Body of pancreas (tissue), 4 donors: ENCODE measurements around the gene ARNT2. TPM values are rescaled to one million over a fixed set of nuclear protein-coding genes. Genes with fewer than 3 reads are reported as not detected.

ENCODE experiments used
- ATAC-seq: fragments of 150-250 bp; one replicate; pipeline ENCODE4 v1.9.1; 2016
- DNase-seq, 4 donors: peaks; one replicate each; pipeline ENCODE4 v3.0.0-alpha.2; 2019
- H3K27ac ChIP-seq, 4 donors: fragments of 200-600 bp; sonication (generic); 1 replicate in 3 of 4; 2 replicates in 1 of 4; pipeline versions ENCODE4 v1.5.1 to v1.6.1; 2016 to 2019; ENCODE audit warnings: mild to moderate bottlenecking in 1 of 4, mixed read lengths in 1 of 4, moderate library complexity in 1 of 4
- H3K27me3 ChIP-seq, 2 donors: fragments of 200-600 bp; sonication (generic); one replicate each; pipeline ENCODE4 v1.6.0; 2016; ENCODE audit warnings: mild to moderate bottlenecking in 1 of 2
- H3K36me3 ChIP-seq, 2 donors: fragments of 200-600 bp; sonication (generic); replicated peaks in 1 of 2; 2 replicates each; pipeline ENCODE4 v1.5.1; 2016; ENCODE audit warnings: low read depth in 2 of 2; ENCODE audit not compliant: insufficient read depth in 1 of 2
- H3K4me1 ChIP-seq: fragments of 200-600 bp; sonication (generic); one replicate; pipeline ENCODE4 v1.6.0; 2016
- H3K4me3 ChIP-seq, 2 donors: fragments of 200-600 bp; sonication (generic); 1 replicate in 1 of 2; 2 replicates in 1 of 2; pipeline ENCODE4 v1.5.1; 2016 to 2019
- H3K9me3 ChIP-seq, 3 donors: fragments of 200-600 bp; sonication (generic); 1 replicate in 2 of 3; 2 replicates in 1 of 3; pipeline ENCODE4 v1.5.1; 2016
- POLR2A ChIP-seq, 3 donors: fragments of 450-650 bp; IDR thresholded peaks; one replicate each; pipeline ENCODE4 v1.6.1; 2016; ENCODE audit warnings: antibody characterized with exemption in 3 of 3, mild to moderate bottlenecking in 2 of 3
- whole genome bisulfite sequencing, 2 donors: methylation state at CpG; one replicate each; pipeline ENCODE4 v1.1.5; 2017; 5-methylcytosine and 5-hydroxymethylcytosine counted together
- intact Hi-C: fragments of 100-400 bp; cut with DNase I; formaldehyde crosslinking; loops from one replicate; pipeline ENCODE4 v1.15.1; 2023
- total RNA-seq, 2 donors: library from RNA; depleted of rRNA; stranded (reverse); fragments of >200 nt; gene quantifications; one replicate each; pipeline ENCODE4 v1.1.0, GENCODE V29; 2016
- TF ChIP-seq, protein P1 (sequence below), 7 experiments: fragments of 450-650 bp in 4 of 7; fragments of 200-600 bp in 3 of 7; sonication (generic) in 3 of 7; IDR thresholded peaks; one replicate each; pipeline ENCODE4 v1.5.1; 2016 to 2019; ENCODE audit warnings: antibody characterized with exemption in 7 of 7

ARNT2 gene
- total RNA-seq, 2 donors from 2014 or later: 5.3 to 5.4 TPM

DNA sequence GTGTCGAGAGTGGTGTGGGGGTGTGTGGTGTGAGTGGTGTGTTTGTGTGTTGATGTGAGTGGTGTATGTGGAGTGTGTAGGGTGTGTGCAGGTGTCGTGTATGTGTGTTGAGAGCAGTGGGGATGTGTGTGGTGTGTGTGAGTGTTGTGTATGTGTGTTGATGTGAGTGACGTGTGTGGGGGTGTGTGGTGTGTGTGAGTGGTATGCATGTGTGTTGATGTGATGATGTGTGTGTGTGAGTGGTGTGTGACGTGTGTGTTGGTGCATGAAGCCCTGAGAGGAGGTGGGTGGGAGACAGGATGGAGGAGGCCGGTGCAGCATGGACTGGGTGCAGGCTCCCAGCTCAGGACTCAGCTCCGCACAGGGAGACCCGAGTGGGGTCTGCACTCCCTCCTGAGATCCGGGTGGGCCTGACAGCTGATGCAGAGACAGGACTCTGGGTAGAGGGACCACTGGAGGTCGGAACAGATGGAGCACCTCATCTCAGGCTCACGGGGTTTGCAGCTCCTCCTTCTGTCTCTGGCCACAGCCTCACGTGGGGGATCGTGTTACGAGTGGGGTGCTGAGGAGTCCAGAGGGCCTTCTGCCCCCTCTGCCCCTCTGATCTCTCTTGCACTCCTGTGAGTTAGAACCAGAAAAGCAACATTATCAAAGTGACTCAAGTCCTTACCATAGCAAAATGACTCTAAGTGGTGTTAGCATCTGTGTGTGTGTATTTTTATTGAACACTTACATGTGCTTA is 41.3 kb downstream of the ARNT2 start:
- TF ChIP-seq POLR2A (IDR thresholded peaks at IDR 0.05): no peak
- TF ChIP-seq, protein P1, sequence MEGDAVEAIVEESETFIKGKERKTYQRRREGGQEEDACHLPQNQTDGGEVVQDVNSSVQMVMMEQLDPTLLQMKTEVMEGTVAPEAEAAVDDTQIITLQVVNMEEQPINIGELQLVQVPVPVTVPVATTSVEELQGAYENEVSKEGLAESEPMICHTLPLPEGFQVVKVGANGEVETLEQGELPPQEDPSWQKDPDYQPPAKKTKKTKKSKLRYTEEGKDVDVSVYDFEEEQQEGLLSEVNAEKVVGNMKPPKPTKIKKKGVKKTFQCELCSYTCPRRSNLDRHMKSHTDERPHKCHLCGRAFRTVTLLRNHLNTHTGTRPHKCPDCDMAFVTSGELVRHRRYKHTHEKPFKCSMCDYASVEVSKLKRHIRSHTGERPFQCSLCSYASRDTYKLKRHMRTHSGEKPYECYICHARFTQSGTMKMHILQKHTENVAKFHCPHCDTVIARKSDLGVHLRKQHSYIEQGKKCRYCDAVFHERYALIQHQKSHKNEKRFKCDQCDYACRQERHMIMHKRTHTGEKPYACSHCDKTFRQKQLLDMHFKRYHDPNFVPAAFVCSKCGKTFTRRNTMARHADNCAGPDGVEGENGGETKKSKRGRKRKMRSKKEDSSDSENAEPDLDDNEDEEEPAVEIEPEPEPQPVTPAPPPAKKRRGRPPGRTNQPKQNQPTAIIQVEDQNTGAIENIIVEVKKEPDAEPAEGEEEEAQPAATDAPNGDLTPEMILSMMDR (IDR thresholded peaks at IDR 0.05): no peak
- no peak for ATAC-seq
- Histone ChIP-seq H3K4me1 (no peaks in the 10 kb centered on the region), H3K9me3 (no peaks in the 10 kb centered on the region), H3K4me3 (no peak overlapping the region), H3K36me3 (no peaks in the 10 kb centered on the region), H3K27me3 (no peaks in the 10 kb centered on the region), H3K27ac (no peak overlapping the region)
- no peak for DNase-seq
- intact Hi-C loops: no loop called here
- 85 to 90% methylated on average over 9 to 13 of the region's 13 CpGs for WGBS, 2 donors

DNA sequence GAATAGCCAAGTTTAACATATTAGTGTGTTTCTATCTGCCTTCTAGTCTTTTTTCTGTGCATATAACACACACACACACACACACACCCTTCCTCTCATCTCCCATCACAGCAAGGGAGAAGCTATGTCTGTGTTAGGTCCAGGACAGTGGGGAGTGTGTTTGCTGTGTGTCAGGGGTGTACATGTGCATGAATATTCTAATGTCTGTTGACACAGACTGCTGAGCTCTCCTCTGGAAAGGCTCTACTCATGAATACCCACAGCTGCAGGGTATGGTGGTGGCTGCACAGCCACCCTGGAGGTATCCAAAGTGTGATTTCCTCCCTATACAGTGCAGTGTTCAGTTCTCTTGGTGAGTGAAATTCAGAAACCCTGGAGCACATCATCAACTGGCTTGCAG is 42.9 kb downstream of the ARNT2 start:
- DNase-seq: no peak
- Histone ChIP-seq H3K4me1 (no peaks in the 10 kb centered on the region), H3K27ac (no peak overlapping the region), H3K36me3 (no peaks in the 10 kb centered on the region), H3K9me3 (no peaks in the 10 kb centered on the region), H3K27me3 (no peaks in the 10 kb centered on the region), H3K4me3 (no peak overlapping the region)
- ATAC-seq: no peak
- intact Hi-C loops: no loop called here
- TF ChIP-seq, protein P1 (IDR thresholded peaks at IDR 0.05): no peak
- no peak for TF ChIP-seq POLR2A (IDR thresholded peaks at IDR 0.05)

DNA sequence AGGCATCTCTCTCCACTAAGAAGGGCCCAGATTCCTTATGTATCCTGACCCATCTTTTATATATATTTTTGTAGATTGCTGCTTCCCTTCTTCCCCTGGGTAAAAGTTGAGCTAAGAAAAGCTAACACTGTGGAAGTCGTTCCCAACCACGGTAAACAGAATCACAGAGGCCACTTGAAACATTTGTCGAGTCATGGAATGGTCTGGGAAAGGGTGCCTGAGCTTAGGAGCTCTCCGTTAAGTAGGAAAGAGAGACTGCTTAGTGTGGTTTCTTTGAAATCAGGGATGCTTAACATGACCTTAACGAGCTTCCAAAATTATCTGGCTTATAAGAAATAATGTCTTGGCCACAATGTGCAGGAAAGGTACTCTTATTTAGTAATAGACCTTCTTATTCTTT is 45.6 kb downstream of the ARNT2 start:
- ATAC-seq (no peak), DNase-seq (no peak)
- 80 to 84% methylated on average over 5 of the region's 5 CpGs for WGBS, 2 donors
- no peaks in the 10 kb centered on the region for H3K27me3 ChIP-seq
- H3K9me3 ChIP-seq: no peaks in the 10 kb centered on the region
- TF ChIP-seq POLR2A (IDR thresholded peaks at IDR 0.05): no peak
- TF ChIP-seq, protein P1 (IDR thresholded peaks at IDR 0.05): no peak
- H3K4me1 ChIP-seq: no peaks in the 10 kb centered on the region
- intact Hi-C loops: loop anchor here (5.0 kb wide), 1 partner anchor 322 kb away; no protein-coding TSS in a partner anchor
- H3K27ac ChIP-seq: no peak overlapping the region
- H3K36me3 ChIP-seq: no peaks in the 10 kb centered on the region
- no peak overlapping the region for H3K4me3 ChIP-seq

DNA sequence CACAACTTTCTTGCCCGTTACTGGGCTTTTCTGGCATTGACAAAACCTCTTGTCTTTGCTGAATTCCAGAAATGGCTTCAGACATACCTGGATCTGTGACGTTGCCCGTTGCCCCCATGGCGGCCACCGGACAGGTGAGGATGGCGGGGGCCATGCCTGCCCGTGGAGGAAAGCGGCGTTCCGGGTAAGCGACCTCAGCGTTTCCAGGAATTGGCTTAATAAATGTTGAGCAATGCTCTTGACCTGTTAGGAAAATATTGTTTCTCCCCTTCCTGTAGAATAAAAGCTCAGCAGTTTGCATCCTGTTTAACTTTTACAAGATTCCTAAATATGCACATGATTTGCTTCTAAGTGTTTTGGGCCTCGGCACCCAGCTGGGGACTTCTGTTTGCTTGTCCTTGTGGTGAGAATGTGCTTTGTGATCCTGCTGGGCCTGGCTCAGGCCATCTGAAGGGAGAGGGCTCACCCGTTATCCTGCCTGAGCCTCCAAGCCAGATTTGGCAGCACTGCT is 46.7 kb downstream of the ARNT2 start:
- WGBS, 2 donors: 88 to 93% methylated on average over 14 of the region's 14 CpGs
- Histone ChIP-seq H3K27me3 (no peaks in the 10 kb centered on the region), H3K9me3 (no peaks in the 10 kb centered on the region), H3K36me3 (no peaks in the 10 kb centered on the region), H3K27ac (no peak overlapping the region), H3K4me3 (no peak overlapping the region), H3K4me1 (peaks cover 8% of the 10 kb centered on the region)
- DNase-seq (no peak), ATAC-seq (no peak)
- intact Hi-C loops: loop anchor here (5.0 kb wide), 1 partner anchor 321 kb away; no protein-coding TSS in a partner anchor
- TF ChIP-seq, protein P1 (IDR thresholded peaks at IDR 0.05): no peak
- no peak for TF ChIP-seq POLR2A (IDR thresholded peaks at IDR 0.05)

DNA sequence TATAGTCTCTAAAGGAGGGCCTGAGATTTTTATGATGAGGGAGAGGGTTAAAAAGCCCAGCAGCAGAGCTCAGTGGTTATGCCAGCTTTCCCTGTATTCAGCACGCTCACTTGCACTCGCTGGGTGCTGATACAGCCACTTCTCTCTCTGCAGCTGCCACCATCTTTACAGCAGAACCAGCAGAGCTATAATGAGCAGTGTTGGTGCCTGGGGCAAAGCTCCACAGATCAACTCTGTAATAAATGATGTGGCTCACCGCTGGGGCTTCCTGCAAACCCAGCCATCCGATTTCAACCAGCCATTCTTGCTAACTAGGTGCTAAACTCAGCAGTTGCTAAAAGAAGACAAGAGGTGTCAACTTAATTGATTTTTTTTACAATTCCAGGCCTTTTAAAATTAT is 48.0 kb downstream of the ARNT2 start:
- Histone ChIP-seq H3K9me3 (no peaks in the 10 kb centered on the region), H3K27me3 (no peaks in the 10 kb centered on the region), H3K4me3 (no peak overlapping the region), H3K4me1 (peaks cover 8% of the 10 kb centered on the region), H3K36me3 (no peaks in the 10 kb centered on the region), H3K27ac (no peak overlapping the region)
- no peak for TF ChIP-seq POLR2A (IDR thresholded peaks at IDR 0.05)
- TF ChIP-seq, protein P1 (IDR thresholded peaks at IDR 0.05): no peak
- intact Hi-C loops: loop anchor here (5.0 kb wide), 1 partner anchor 320 kb away; no protein-coding TSS in a partner anchor
- 94 to 98% methylated on average over 4 of the region's 4 CpGs for WGBS, 2 donors
- no peak for ATAC-seq
- no peak for DNase-seq
